Motor neuron (in vitro differentiated cells): Measurements from ENCODE around the gene ERC2. TPM values are rescaled to one million over a fixed set of nuclear protein-coding genes. Genes with fewer than 3 reads are reported as not detected.
A peak's percentile ranks its signal among the peaks of the same experiment; 100 is the strongest.

Experiments used
- ATAC-seq, 8 experiments: fragments of 200-7000 bp; cut with Tn5 transposase; replicated peaks in 6 of 8; 2 replicates each; pipeline ENCODE4 v1.8.0; 2021; ENCODE audit warnings: mild to moderate bottlenecking in 8 of 8, moderate library complexity in 8 of 8
- H3K27ac ChIP-seq, 2 donors: fragments of 250-450 bp; sonication (Bioruptor Pico); 2 replicates each; pipeline ENCODE4 v1.9.0; 2021; ENCODE audit warnings: antibody characterized with exemption in 2 of 2, mild to moderate bottlenecking in 2 of 2, moderate library complexity in 1 of 2
- H3K4me1 ChIP-seq, 2 donors: fragments of 250-450 bp; sonication (Bioruptor Pico); replicated peaks in 1 of 2; 2 replicates each; pipeline ENCODE4 v1.6.1; 2021; ENCODE audit warnings: antibody characterized with exemption in 2 of 2, mild to moderate bottlenecking in 2 of 2, moderate library complexity in 1 of 2
- H3K4me3 ChIP-seq, 5 donors: fragments of 250-450 bp; sonication (Bioruptor Pico); 2 replicates each; pipeline ENCODE4 v1.9.0; 2021; ENCODE audit warnings: antibody characterized with exemption in 5 of 5, mild to moderate bottlenecking in 5 of 5, moderate library complexity in 4 of 5
- WGBS, 10 experiments: fragments of 450-650 bp; shearing (Covaris generic); methylation state at CpG; one replicate each; pipeline ENCODE4 v1.0.0; 2022; 5-methylcytosine and 5-hydroxymethylcytosine counted together
- in situ Hi-C, 9 experiments: fragments of 400-800 bp; cut with MboI; loops; one replicate each; pipeline ENCODE4 v1.15.0; 2021; ENCODE audit warnings: low sequenced_read_pairs in 9 of 9, low pct_unique_long_range_greater_than_20kb in 2 of 9; ENCODE audit not compliant: unreplicated experiment in 9 of 9
- total RNA-seq, 8 experiments: library from RNA; unstranded; fragments of 300-600 nt; gene quantifications; 2 replicates each; pipeline versions ENCODE4 v1.2.3 to v1.2.4, GENCODE V29; 2022

Gene ERC2
- total RNA-seq, 8 experiments from 2014 or later = 1.0 to 28.0 (median 18.2) TPM

- Histone ChIP-seq H3K27ac (no peak overlapping the region), H3K4me1 (peaks cover 0 to 3% of the 10 kb centered on the region in 2 donors), H3K4me3 (no peak overlapping the region)
- in situ Hi-C loops = no loop called here
- ATAC-seq = peak in 1 of 8 experiments; percentile 33
- WGBS, 10 experiments = 12 to 100% (median 84%) methylated on average over 1 to 7 of the region's 7 CpGs; no CpG with 5 or more reads in 1 of the 10 experiments
Observed at GRCh38 chr3:56173601-56174000, 294.7 kb downstream of the ERC2 start.

- peak in 2 of 8 experiments; percentile 68 to 94 for ATAC-seq
- H3K4me1 ChIP-seq = no peaks in the 10 kb centered on the region
- in situ Hi-C loops = no loop called here
- 6 to 100% (median 78%) methylated on average over 1 to 3 of the region's 3 CpGs for WGBS, 10 experiments
- H3K4me3 ChIP-seq = no peak overlapping the region
- H3K27ac ChIP-seq = no peak overlapping the region
Observed at GRCh38 chr3:56164436-56164835, 303.8 kb downstream of the ERC2 start.

- H3K27ac ChIP-seq = no peak overlapping the region
- ATAC-seq = no peak
- in situ Hi-C loops = no loop called here
- no peak overlapping the region for H3K4me3 ChIP-seq
- WGBS, 10 experiments = 40 to 100% (median 76%) methylated on average over 1 to 2 of the region's 3 CpGs; no CpG with 5 or more reads in 4 of the 10 experiments
- no peaks in the 10 kb centered on the region for H3K4me1 ChIP-seq
Observed at GRCh38 chr3:56157693-56158362, 310.4 kb downstream of the ERC2 start.

GRCh38 chr3:56154297-56154696, 314.0 kb downstream of the ERC2 start:
- WGBS, 10 experiments = 60 to 100% (median 100%) methylated on average over 1 of the region's 1 CpG; no CpG with 5 or more reads in 1 of the 10 experiments
- in situ Hi-C loops = no loop called here
- Histone ChIP-seq H3K4me1 (no peaks in the 10 kb centered on the region), H3K27ac (no peak overlapping the region), H3K4me3 (no peak overlapping the region)
- peak in 5 of 8 experiments; percentile 21 to 99 (median 42) for ATAC-seq

- H3K4me3 ChIP-seq = no peak overlapping the region
- ATAC-seq = peak in 3 of 8 experiments; percentile 76 to 88 (median 82)
- no peak overlapping the region for H3K27ac ChIP-seq
- 0 to 93% (median 61%) methylated on average over 1 to 3 of the region's 3 CpGs; no CpG with 5 or more reads in 2 of the 10 experiments for WGBS, 10 experiments
- in situ Hi-C loops = no loop called here
- peaks cover 3 to 5% of the 10 kb centered on the region in 2 donors for H3K4me1 ChIP-seq
Observed at GRCh38 chr3:56147354-56147753, 320.9 kb downstream of the ERC2 start.

GRCh38 chr3:56145410-56145809, 322.9 kb downstream of the ERC2 start:
- no peak for ATAC-seq
- Histone ChIP-seq H3K4me1 (peaks cover 3 to 5% of the 10 kb centered on the region in 2 donors), H3K4me3 (no peak overlapping the region), H3K27ac (no peak overlapping the region)
- WGBS, 10 experiments = 30 to 100% (median 80%) methylated on average over 1 to 2 of the region's 2 CpGs; no CpG with 5 or more reads in 3 of the 10 experiments
- in situ Hi-C loops = no loop called here

- H3K4me1 ChIP-seq = peaks cover 3 to 5% of the 10 kb centered on the region in 2 donors
- 39 to 97% (median 70%) methylated on average over 2 to 4 of the region's 4 CpGs; no CpG with 5 or more reads in 2 of the 10 experiments for WGBS, 10 experiments
- in situ Hi-C loops = no loop called here
- ATAC-seq = peak in 3 of 8 experiments; percentile 62 to 66 (median 63)
- H3K27ac ChIP-seq = no peak overlapping the region
- no peak overlapping the region for H3K4me3 ChIP-seq
Observed at GRCh38 chr3:56144805-56145204, 323.5 kb downstream of the ERC2 start.

- WGBS, 10 experiments = 20 to 100% (median 64%) methylated on average over 1 of the region's 1 CpG; no CpG with 5 or more reads in 2 of the 10 experiments
- in situ Hi-C loops = no loop called here
- Histone ChIP-seq H3K27ac (no peak overlapping the region), H3K4me3 (no peak overlapping the region), H3K4me1 (peaks cover 0 to under 1% of the 10 kb centered on the region in 2 donors)
- peak in 3 of 8 experiments; percentile 22 to 88 (median 40) for ATAC-seq
Observed at GRCh38 chr3:56137415-56137814, 330.9 kb downstream of the ERC2 start.

- 59 to 100% (median 80%) methylated on average over 1 to 2 of the region's 2 CpGs; no CpG with 5 or more reads in 2 of the 10 experiments for WGBS, 10 experiments
- H3K27ac ChIP-seq = no peak overlapping the region
- H3K4me1 ChIP-seq = peaks cover 0 to 7% of the 10 kb centered on the region in 2 donors
Observed at GRCh38 chr3:56136514-56136913, 331.8 kb downstream of the ERC2 start.

GRCh38 chr3:56135941-56136340, 332.3 kb downstream of the ERC2 start:
- Histone ChIP-seq H3K27ac (no peak overlapping the region), H3K4me1 (peaks cover 0 to 13% of the 10 kb centered on the region in 2 donors), H3K4me3 (no peak overlapping the region)
- WGBS, 10 experiments = 38 to 93% (median 63%) methylated on average over 2 to 4 of the region's 4 CpGs; no CpG with 5 or more reads in 3 of the 10 experiments
- no peak for ATAC-seq
- in situ Hi-C loops = no loop called here

More at GRCh38 chr3:56136514-56136913, 331.8 kb downstream of the ERC2 start:
- no peak overlapping the region for H3K4me3 ChIP-seq
- no peak for ATAC-seq
- in situ Hi-C loops = no loop called here

- ATAC-seq = no peak
- in situ Hi-C loops = no loop called here
- Histone ChIP-seq H3K4me3 (no peak overlapping the region), H3K27ac (no peak overlapping the region), H3K4me1 (peaks cover 0 to 36% of the 10 kb centered on the region in 2 donors)
- 80 to 100% (median 94%) methylated on average over 1 to 2 of the region's 2 CpGs; no CpG with 5 or more reads in 2 of the 10 experiments for WGBS, 10 experiments
Observed at GRCh38 chr3:56133423-56133822, 334.8 kb downstream of the ERC2 start.

GRCh38 chr3:56132762-56133161, 335.5 kb downstream of the ERC2 start:
- Histone ChIP-seq H3K4me1 (peaks cover 0 to 38% of the 10 kb centered on the region in 2 donors), H3K4me3 (no peak overlapping the region), H3K27ac (no peak overlapping the region)
- in situ Hi-C loops = no loop called here
- ATAC-seq = no peak
- 40 to 92% (median 79%) methylated on average over 1 to 3 of the region's 3 CpGs; no CpG with 5 or more reads in 2 of the 10 experiments for WGBS, 10 experiments

GRCh38 chr3:56131974-56132590, 336.2 kb downstream of the ERC2 start:
- in situ Hi-C loops = no loop called here
- peak in 7 of 8 experiments; percentile 46 to 100 (median 90) for ATAC-seq
- 0 to 100% (median 33%) methylated on average over 1 to 2 of the region's 3 CpGs; no CpG with 5 or more reads in 1 of the 10 experiments for WGBS, 10 experiments
- peak overlapping the region in 1 of 2 donors; percentile 39 for H3K27ac ChIP-seq
- peaks cover 0 to 38% of the 10 kb centered on the region in 2 donors for H3K4me1 ChIP-seq
- H3K4me3 ChIP-seq = no peak overlapping the region
